ENCODE measurements around the gene ZNF273.

GRCh38 chr7:64945503-64946175 lies 42.6 kb downstream of the ZNF273 start:
- no peak for TF ChIP-seq CTCF (conservative IDR thresholded peaks at IDR 0.05; ENCODE audit: low read length)
- TF ChIP-seq EZH2phosphoT487 (IDR thresholded peaks at IDR 0.05; ENCODE audit: borderline replicate concordance) = no peak

Measured in Loucy (cell line).